ENCODE results near the gene LGALS9B. TPM values are rescaled to one million over a fixed set of nuclear protein-coding genes. Genes with fewer than 3 reads are reported as not detected.
"Not testable (repeated sequence)": the region's sequence is repeated elsewhere in the genome, so short reads cannot be mapped to it uniquely, and the experiment has no call there.

The LGALS9B gene
- total RNA-seq, 1 donor from 2014 or later, result not detected

GRCh38 chr17:20416381-20416911 lies 50.9 kb downstream of the LGALS9B start:
- not testable (repeated sequence) for DNase-seq (ENCODE audit: low spot score)

GRCh38 chr17:20415479-20415878 lies 51.9 kb downstream of the LGALS9B start:
- not testable (repeated sequence) for DNase-seq (ENCODE audit: low spot score)

- not testable (repeated sequence) for DNase-seq (ENCODE audit: low spot score)
These were observed 65.9 kb downstream of the LGALS9B start for GRCh38 chr17:20401306-20402022.

GRCh38 chr17:20400559-20401305 lies 66.6 kb downstream of the LGALS9B start:
- DNase-seq (ENCODE audit: low spot score), result not testable (repeated sequence)

Other genes starting within 250 kb of the LGALS9B start
- not detected for gene CDRT15L2, start 112.2 kb upstream of the LGALS9B start, total RNA-seq